HG03025 (cell line): Measurements from ENCODE around the gene SYPL2.

Source experiments
- ATAC-seq: cut with Tn5 transposase; IDR thresholded peaks from one replicate; pipeline ENCODE4 v1.9.1; 2021; ENCODE audit warnings: mild to moderate bottlenecking, moderate library complexity; ENCODE audit not compliant: unreplicated experiment, low FRiP score

Gene SYPL2

GRCh38 chr1:109509176-109510134, 43.1 kb downstream of the SYPL2 start, which contains the start of gene AMIGO1:
Gene AMIGO1, minus strand, starts transcription at chr1:109509727. Its CDS starts 815 bp downstream, at chr1:109508912.
- ATAC-seq: no peak

- no peak for ATAC-seq
Observed at GRCh38 chr1:109513110-109513710, 46.9 kb downstream of the SYPL2 start.

DNA sequence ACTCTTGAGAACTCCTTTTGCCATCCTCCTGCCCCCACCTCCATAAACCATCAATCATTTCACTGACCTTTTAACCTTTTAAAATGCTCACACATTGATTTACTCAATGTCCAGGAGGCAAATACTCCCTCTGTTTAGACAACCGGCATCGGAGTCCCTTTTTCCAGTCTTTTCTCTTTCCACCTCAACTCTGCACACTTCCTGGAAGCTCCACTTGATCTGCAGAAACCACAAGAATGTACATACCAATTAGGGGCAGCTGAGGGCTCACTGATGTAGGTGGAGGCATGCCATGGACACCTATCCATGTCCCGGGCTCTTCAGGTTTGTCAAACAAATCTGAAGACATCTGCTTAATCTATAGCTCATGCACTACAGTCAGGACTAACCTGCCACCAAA, 48.5 kb downstream of the SYPL2 start:
- no peak for ATAC-seq

GRCh38 chr1:109516872-109517271, 50.5 kb downstream of the SYPL2 start:
- no peak for ATAC-seq

DNA sequence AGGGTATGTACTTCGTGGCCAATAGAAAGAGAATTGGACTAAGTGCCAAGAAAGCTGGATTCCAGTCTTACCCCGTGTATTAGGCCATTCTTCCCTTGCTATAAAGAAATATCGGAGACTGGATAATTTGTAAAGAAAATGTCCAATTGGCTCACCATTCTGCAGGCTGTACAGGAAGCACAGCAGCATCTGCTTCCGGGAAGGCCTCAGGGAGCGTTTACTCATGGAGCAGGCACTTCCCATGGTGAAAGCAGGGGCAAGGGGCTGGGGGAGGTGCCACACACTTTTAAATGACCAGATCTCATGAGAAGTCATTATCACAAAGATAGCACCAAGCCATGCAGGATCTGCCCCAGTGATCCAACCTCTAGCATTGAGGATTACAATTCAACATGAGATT, 51.0 kb downstream of the SYPL2 start:
- no peak for ATAC-seq

GRCh38 chr1:109521002-109521951, 54.9 kb downstream of the SYPL2 start:
- ATAC-seq: no peak

GRCh38 chr1:109522026-109522425, 55.7 kb downstream of the SYPL2 start:
- no peak for ATAC-seq

- no peak for ATAC-seq
Observed at GRCh38 chr1:109523706-109524105, 57.4 kb downstream of the SYPL2 start.

- no peak for ATAC-seq
Observed at GRCh38 chr1:109527098-109527811, 60.9 kb downstream of the SYPL2 start.

GRCh38 chr1:109527846-109528695, 61.7 kb downstream of the SYPL2 start:
- no peak for ATAC-seq

- no peak for ATAC-seq
Observed at GRCh38 chr1:109528712-109529111, 62.4 kb downstream of the SYPL2 start.

GRCh38 chr1:109529881-109530456, 63.6 kb downstream of the SYPL2 start:
- ATAC-seq: no peak

- ATAC-seq: no peak
Observed at GRCh38 chr1:109530457-109531087, 64.2 kb downstream of the SYPL2 start.

GRCh38 chr1:109531380-109531779, 65.0 kb downstream of the SYPL2 start:
- ATAC-seq: no peak
